Skeletal muscle tissue (tissue), 4 donors: Measurements from ENCODE around the gene EFCAB11. TPM values are rescaled to one million over a fixed set of nuclear protein-coding genes. Genes with fewer than 3 reads are reported as not detected.

Experiments
- H3K27ac ChIP-seq: one replicate; pipeline ENCODE4 v1.7.0; 2013; ENCODE audit warnings: mild to moderate bottlenecking, low read depth, low read length, inconsistent platforms
- H3K27me3 ChIP-seq, 3 donors: one replicate each; pipeline ENCODE4 v1.7.0; 2013; ENCODE audit warnings: low read length in 3 of 3; ENCODE audit not compliant: control insufficient read depth in 3 of 3, insufficient read depth in 3 of 3
- H3K36me3 ChIP-seq, 3 donors: one replicate each; pipeline ENCODE4 v1.7.0; 2013; ENCODE audit warnings: low read length in 3 of 3; ENCODE audit not compliant: control insufficient read depth in 3 of 3, insufficient read depth in 3 of 3
- H3K4me1 ChIP-seq, 3 donors: one replicate each; pipeline ENCODE4 v1.7.0; 2013; ENCODE audit warnings: low read length in 3 of 3, mild to moderate bottlenecking in 3 of 3; ENCODE audit not compliant: control insufficient read depth in 3 of 3, insufficient read depth in 3 of 3
- H3K4me3 ChIP-seq, 3 donors: one replicate each; pipeline ENCODE4 v1.7.0; 2013; ENCODE audit warnings: low read length in 3 of 3
- H3K9ac ChIP-seq, 3 donors: one replicate each; pipeline ENCODE4 v1.7.0; 2013; ENCODE audit warnings: low read length in 3 of 3, mild to moderate bottlenecking in 3 of 3, moderate library complexity in 2 of 3, low read depth in 1 of 3
- H3K9me3 ChIP-seq, 3 donors: one replicate each; pipeline ENCODE4 v1.7.0; 2013; ENCODE audit warnings: low read length in 3 of 3; ENCODE audit not compliant: control insufficient read depth in 3 of 3
- total RNA-seq: library from RNA; depleted of rRNA; stranded (reverse); fragments of >200 nt; gene quantifications from one replicate; pipeline ENCODE4 v1.2.3, GENCODE V29; 2014
- donor health status: Osteomylitis.

The EFCAB11 gene
- total RNA-seq, 1 donor from 2014 or later = 7.3 TPM

GRCh38 chr14:89841851-89842250 lies 112.7 kb downstream of the EFCAB11 start:
- H3K36me3 ChIP-seq = peaks cover 0 to 4% (median 0%) of the 10 kb centered on the region in 3 donors
- no peaks in the 10 kb centered on the region for H3K27me3 ChIP-seq
- no peak overlapping the region for H3K4me3 ChIP-seq
- H3K9ac ChIP-seq = no peak overlapping the region
- no peak overlapping the region for H3K27ac ChIP-seq
- H3K4me1 ChIP-seq = no peaks in the 10 kb centered on the region
- H3K9me3 ChIP-seq = no peaks in the 10 kb centered on the region

- no peak overlapping the region for H3K9ac ChIP-seq
These were observed 117.6 kb downstream of the EFCAB11 start for GRCh38 chr14:89836830-89837469.

GRCh38 chr14:89833661-89834060 lies 120.9 kb downstream of the EFCAB11 start:
- Histone ChIP-seq H3K27ac (no peak overlapping the region), H3K36me3 (no peaks in the 10 kb centered on the region), H3K9ac (no peak overlapping the region), H3K9me3 (no peaks in the 10 kb centered on the region), H3K27me3 (no peaks in the 10 kb centered on the region), H3K4me3 (no peak overlapping the region), H3K4me1 (no peaks in the 10 kb centered on the region)

More at GRCh38 chr14:89836830-89837469, 117.6 kb downstream of the EFCAB11 start:
- Histone ChIP-seq H3K4me1 (no peaks in the 10 kb centered on the region), H3K27me3 (no peaks in the 10 kb centered on the region), H3K9me3 (no peaks in the 10 kb centered on the region), H3K27ac (no peak overlapping the region), H3K4me3 (no peak overlapping the region), H3K36me3 (peaks cover 0 to 4% (median 0%) of the 10 kb centered on the region in 3 donors)

- Histone ChIP-seq H3K4me3 (no peak overlapping the region), H3K9ac (no peak overlapping the region), H3K27ac (no peak overlapping the region), H3K4me1 (no peaks in the 10 kb centered on the region), H3K27me3 (no peaks in the 10 kb centered on the region), H3K36me3 (no peaks in the 10 kb centered on the region), H3K9me3 (no peaks in the 10 kb centered on the region)
These were observed 121.4 kb downstream of the EFCAB11 start for GRCh38 chr14:89833120-89833532.

GRCh38 chr14:89828471-89829165 lies 125.9 kb downstream of the EFCAB11 start:
- H3K9ac ChIP-seq = no peak overlapping the region
- H3K4me1 ChIP-seq = no peaks in the 10 kb centered on the region
- no peaks in the 10 kb centered on the region for H3K36me3 ChIP-seq
- H3K27me3 ChIP-seq = no peaks in the 10 kb centered on the region
- peaks cover 0 to 3% (median 0%) of the 10 kb centered on the region in 3 donors for H3K9me3 ChIP-seq
- H3K4me3 ChIP-seq = no peak overlapping the region
- H3K27ac ChIP-seq = no peak overlapping the region

GRCh38 chr14:89827265-89827664 lies 127.3 kb downstream of the EFCAB11 start:
- Histone ChIP-seq H3K27me3 (no peaks in the 10 kb centered on the region), H3K4me1 (no peaks in the 10 kb centered on the region), H3K27ac (no peak overlapping the region), H3K36me3 (no peaks in the 10 kb centered on the region), H3K9ac (no peak overlapping the region), H3K4me3 (no peak overlapping the region), H3K9me3 (peaks cover 0 to 6% (median 0%) of the 10 kb centered on the region in 3 donors)

- Histone ChIP-seq H3K4me3 (no peak overlapping the region), H3K36me3 (no peaks in the 10 kb centered on the region), H3K4me1 (no peaks in the 10 kb centered on the region), H3K9me3 (peaks cover 0 to 6% (median 0%) of the 10 kb centered on the region in 3 donors), H3K27me3 (no peaks in the 10 kb centered on the region), H3K27ac (no peak overlapping the region), H3K9ac (no peak overlapping the region)
These were observed 127.9 kb downstream of the EFCAB11 start for GRCh38 chr14:89826596-89826995.

GRCh38 chr14:89823743-89824142 lies 130.8 kb downstream of the EFCAB11 start:
- H3K27me3 ChIP-seq = no peaks in the 10 kb centered on the region
- no peaks in the 10 kb centered on the region for H3K36me3 ChIP-seq
- H3K4me3 ChIP-seq = no peak overlapping the region
- H3K27ac ChIP-seq = no peak overlapping the region
- no peaks in the 10 kb centered on the region for H3K4me1 ChIP-seq
- H3K9ac ChIP-seq = no peak overlapping the region
- peaks cover 0 to 6% (median 0%) of the 10 kb centered on the region in 3 donors for H3K9me3 ChIP-seq

- Histone ChIP-seq H3K9me3 (no peaks in the 10 kb centered on the region), H3K27ac (no peak overlapping the region), H3K27me3 (no peaks in the 10 kb centered on the region), H3K36me3 (no peaks in the 10 kb centered on the region), H3K4me3 (peak overlapping the region in 1 of 3 donors; percentile 30), H3K4me1 (peaks cover 0 to 7% (median 0%) of the 10 kb centered on the region in 3 donors), H3K9ac (peak overlapping the region in 1 of 3 donors; percentile 46)
These were observed 140.4 kb downstream of the EFCAB11 start for GRCh38 chr14:89814126-89814525.

GRCh38 chr14:89813617-89814031 lies 140.9 kb downstream of the EFCAB11 start:
- Histone ChIP-seq H3K27ac (no peak overlapping the region), H3K36me3 (no peaks in the 10 kb centered on the region), H3K9ac (peak overlapping the region in 2 of 3 donors; percentile 25 to 46), H3K4me1 (peaks cover 0 to 7% (median 0%) of the 10 kb centered on the region in 3 donors), H3K4me3 (peak overlapping the region in 2 of 3 donors; percentile 25 to 30), H3K9me3 (no peaks in the 10 kb centered on the region), H3K27me3 (no peaks in the 10 kb centered on the region)
